Aorta (tissue), 5 donors: Measurements from ENCODE around the gene PCDHGB6. TPM values are rescaled to one million over a fixed set of nuclear protein-coding genes. Genes with fewer than 3 reads are reported as not detected.

ENCODE experiments used
- ATAC-seq: fragments of 200-7000 bp; cut with Tn5 transposase; one replicate; pipeline ENCODE4 v1.9.1; 2022; ENCODE audit warnings: moderate library complexity; ENCODE audit not compliant: low FRiP score
- DNase-seq, 2 donors: peaks; one replicate each; pipeline ENCODE4 v3.0.0-alpha.2; 2020
- H3K27ac ChIP-seq, 2 donors: one replicate each; pipeline ENCODE4 v1.5.1; 2013; ENCODE audit warnings: low read length in 2 of 2, mild to moderate bottlenecking in 2 of 2, moderate library complexity in 2 of 2, control low read depth in 1 of 2, inconsistent platforms in 1 of 2, low read depth in 1 of 2
- H3K27me3 ChIP-seq, 2 donors: one replicate each; pipeline ENCODE4 v1.6.1; 2013; ENCODE audit warnings: control low read depth in 1 of 2, low read length in 1 of 2, mild to moderate bottlenecking in 1 of 2, moderate library complexity in 1 of 2; ENCODE audit not compliant: insufficient read depth in 2 of 2, control insufficient read depth in 1 of 2
- H3K36me3 ChIP-seq, 2 donors: one replicate each; pipeline ENCODE4 v1.6.1; 2013; ENCODE audit warnings: control low read depth in 1 of 2, low read length in 1 of 2, mild to moderate bottlenecking in 1 of 2; ENCODE audit not compliant: insufficient read depth in 2 of 2, control insufficient read depth in 1 of 2
- H3K4me1 ChIP-seq, 2 donors: one replicate each; pipeline ENCODE4 v1.6.1; 2013; ENCODE audit warnings: low read length in 2 of 2, control low read depth in 1 of 2, mild to moderate bottlenecking in 1 of 2, moderate library complexity in 1 of 2; ENCODE audit not compliant: insufficient read depth in 2 of 2, control insufficient read depth in 1 of 2
- H3K4me3 ChIP-seq, 2 donors: one replicate each; pipeline ENCODE4 v1.5.1; 2013; ENCODE audit warnings: low read length in 2 of 2, control low read depth in 1 of 2, mild to moderate bottlenecking in 1 of 2
- H3K9me3 ChIP-seq: one replicate; pipeline ENCODE4 v1.6.1; 2013; ENCODE audit warnings: mild to moderate bottlenecking, low read length; ENCODE audit not compliant: control insufficient read depth
- WGBS, 2 donors: extraction: QIAGEN DNeasy Blood & Tissue Kit; methylation state at CpG; one replicate each; pipeline ENCODE4 v1.1.7; 2013; 5-methylcytosine and 5-hydroxymethylcytosine counted together
- intact Hi-C, 2 donors: fragments of 100-400 bp; cut with DNase I; formaldehyde crosslinking; loops; one replicate each; pipeline versions ENCODE4 v1.14.2 to v1.15.0; 2022
- polyA plus RNA-seq, 2 donors: library from polyadenylated mRNA; stranded (reverse); fragments of 200-250 nt; gene quantifications; one replicate each; pipeline ENCODE4 v1.2.3, GENCODE V29; 2013
- total RNA-seq, 2 donors: library from RNA; stranded (reverse); fragmentation: NEBNext Ultra II Directional; extraction: Animal tissue kit (Norgen Biotek cat#: 25700); gene quantifications; one replicate each; pipeline ENCODE4 v1.2.1, GENCODE V29; 2021
- donor health status: healthy with polysubstance abuse.
- donor health status: Bipolar disorder and iron deficiency.
- donor health status: DM: no; HTN: no; CAD: no.
- donor health status: DM: no; HTN: no; CAD: no.
- donor health status: DM: yes; HTN: yes; CAD: no.

PCDHGB6 gene
- total and polyA plus RNA-seq, 4 donors = 0.38 to 14.6 (median 5.9) TPM

GRCh38 chr5:141440341-141440740 is 32.5 kb downstream of the PCDHGB6 start:
- no peaks in the 10 kb centered on the region for H3K36me3 ChIP-seq
- no peaks in the 10 kb centered on the region for H3K4me1 ChIP-seq
- H3K4me3 ChIP-seq = no peak overlapping the region
- ATAC-seq (no peak), DNase-seq (no peak)
- peaks cover 18% of the 10 kb centered on the region for H3K9me3 ChIP-seq
- H3K27me3 ChIP-seq = no peaks in the 10 kb centered on the region
- WGBS, 2 donors = 95 to 96% methylated on average over 9 of the region's 9 CpGs
- intact Hi-C loops = no loop called here
- no peak overlapping the region for H3K27ac ChIP-seq

DNA sequence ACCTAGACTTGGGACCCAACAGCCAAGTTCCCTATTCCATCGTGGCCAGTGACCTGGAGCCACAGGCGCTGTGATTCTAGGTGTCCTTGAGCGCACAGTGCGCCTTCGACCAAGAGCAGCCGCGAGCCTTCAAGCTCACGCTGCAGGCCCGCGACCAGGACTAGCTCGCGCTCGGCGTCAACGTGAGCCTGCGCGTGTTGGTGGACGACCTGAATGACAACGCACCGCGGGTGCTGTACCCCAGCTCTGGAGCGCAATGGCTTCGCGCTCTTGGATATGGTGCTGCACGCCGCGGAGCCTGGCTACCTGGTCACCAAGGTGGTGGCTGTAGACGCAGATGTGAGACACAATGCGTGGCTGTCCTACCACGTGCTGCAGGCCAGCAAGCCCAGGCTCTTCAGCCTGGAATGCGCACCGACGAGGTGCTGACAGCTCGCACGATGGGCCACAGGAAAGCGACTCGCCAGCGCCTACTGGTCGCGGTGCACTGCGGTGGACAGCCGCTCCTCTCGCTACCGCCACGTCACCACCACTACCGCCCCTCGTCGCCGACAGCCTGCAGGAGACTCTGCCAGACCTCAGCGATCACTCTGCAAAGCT is 33.9 kb downstream of the PCDHGB6 start:
- intact Hi-C loops = no loop called here
- Histone ChIP-seq H3K36me3 (no peaks in the 10 kb centered on the region), H3K9me3 (peaks cover 18% of the 10 kb centered on the region), H3K4me3 (no peak overlapping the region), H3K27me3 (no peaks in the 10 kb centered on the region), H3K4me1 (no peaks in the 10 kb centered on the region), H3K27ac (no peak overlapping the region)
- no peak for DNase-seq
- no peak for ATAC-seq
- 41 to 46% methylated on average over 50 of the region's 50 CpGs for WGBS, 2 donors

Other genes with a start within 250 kb of the PCDHGB6 start
Only the 30 nearest of the 37 such genes appear.
- 1 to 10 TPM; 3.6 to 7.7 TPM for gene PCDHB10, start 215.7 kb upstream of the PCDHGB6 start, total RNA-seq
- 1 to 10 TPM in 1 of 2 donors, under 1 TPM in 1; 0.25 to 4.5 TPM for gene PCDHB10, start 215.7 kb upstream of the PCDHGB6 start, polyA plus RNA-seq
- 10 to 100 TPM in 1 of 2 donors, 1 to 10 TPM in 1; 8.1 to 15.3 TPM for gene PCDHB11, start 208.4 kb upstream of the PCDHGB6 start, total RNA-seq
- gene PCDHB11, start 208.4 kb upstream of the PCDHGB6 start, polyA plus RNA-seq = 1 to 10 TPM; 2.9 to 4.7 TPM
- 1 to 10 TPM; 5.7 to 6.7 TPM for gene PCDHB12, start 199.3 kb upstream of the PCDHGB6 start, total RNA-seq
- gene PCDHB12, start 199.3 kb upstream of the PCDHGB6 start, polyA plus RNA-seq = 1 to 10 TPM in 1 of 2 donors, under 1 TPM in 1; 0.75 to 2.9 TPM
- gene PCDHB13, start 194.1 kb upstream of the PCDHGB6 start, total RNA-seq = 1 to 10 TPM; 4.2 to 6.7 TPM
- 1 to 10 TPM in 1 of 2 donors, under 1 TPM in 1; 0.75 to 1.3 TPM for gene PCDHB13, start 194.1 kb upstream of the PCDHGB6 start, polyA plus RNA-seq
- gene PCDHB14, start 184.7 kb upstream of the PCDHGB6 start, total RNA-seq = 10 to 100 TPM in 1 of 2 donors, 1 to 10 TPM in 1; 7.5 to 10.1 TPM
- 1 to 10 TPM; 1.0 to 5.0 TPM for gene PCDHB14, start 184.7 kb upstream of the PCDHGB6 start, polyA plus RNA-seq
- 10 to 100 TPM in 1 of 2 donors, 1 to 10 TPM in 1; 8.7 to 10.9 TPM for gene PCDHB15, start 162.6 kb upstream of the PCDHGB6 start, total RNA-seq
- gene PCDHB15, start 162.6 kb upstream of the PCDHGB6 start, polyA plus RNA-seq = 10 to 100 TPM in 1 of 2 donors, 1 to 10 TPM in 1; 4.4 to 12.1 TPM
- gene SLC25A2, start 104.0 kb upstream of the PCDHGB6 start, total RNA-seq = 1 to 10 TPM in 1 of 2 donors, under 1 TPM in 1; 0.69 to 1.1 TPM
- gene SLC25A2, start 104.0 kb upstream of the PCDHGB6 start, polyA plus RNA-seq = not detected
- 10 to 100 TPM; 59.8 to 79.1 TPM for gene TAF7, start 87.2 kb upstream of the PCDHGB6 start, total RNA-seq
- gene TAF7, start 87.2 kb upstream of the PCDHGB6 start, polyA plus RNA-seq = 10 to 100 TPM; 53.5 to 65.3 TPM
- 1 to 10 TPM in 1 of 2 donors, under 1 TPM in 1; 0.91 to 1.6 TPM for gene PCDHGA1, start 77.5 kb upstream of the PCDHGB6 start, total RNA-seq
- 1 to 10 TPM in 1 of 2 donors, not detected in 1; 1.0 TPM for gene PCDHGA1, start 77.5 kb upstream of the PCDHGB6 start, polyA plus RNA-seq
- gene PCDHGA2, start 69.3 kb upstream of the PCDHGB6 start, total RNA-seq = 10 to 100 TPM in 1 of 2 donors, 1 to 10 TPM in 1; 6.2 to 10.6 TPM
- 1 to 10 TPM in 1 of 2 donors, under 1 TPM in 1; 0.75 to 4.2 TPM for gene PCDHGA2, start 69.3 kb upstream of the PCDHGB6 start, polyA plus RNA-seq
- 1 to 10 TPM; 4.1 to 7.4 TPM for gene PCDHGA3, start 64.2 kb upstream of the PCDHGB6 start, total RNA-seq
- 1 to 10 TPM in 1 of 2 donors, under 1 TPM in 1; 0.50 to 2.4 TPM for gene PCDHGA3, start 64.2 kb upstream of the PCDHGB6 start, polyA plus RNA-seq
- 1 to 10 TPM; 3.5 to 6.5 TPM for gene PCDHGB1, start 57.9 kb upstream of the PCDHGB6 start, total RNA-seq
- under 1 TPM; 0.75 to 0.92 TPM for gene PCDHGB1, start 57.9 kb upstream of the PCDHGB6 start, polyA plus RNA-seq
- gene PCDHGA4, start 53.0 kb upstream of the PCDHGB6 start, total RNA-seq = 10 to 100 TPM in 1 of 2 donors, 1 to 10 TPM in 1; 7.1 to 10.2 TPM
- 1 to 10 TPM; 1.3 to 2.0 TPM for gene PCDHGA4, start 53.0 kb upstream of the PCDHGB6 start, polyA plus RNA-seq
- 10 to 100 TPM in 1 of 2 donors, 1 to 10 TPM in 1; 6.5 to 11.7 TPM for gene PCDHGB2, start 48.0 kb upstream of the PCDHGB6 start, total RNA-seq
- 1 to 10 TPM in 1 of 2 donors, under 1 TPM in 1; 0.38 to 1.1 TPM for gene PCDHGB2, start 48.0 kb upstream of the PCDHGB6 start, polyA plus RNA-seq
- 10 to 100 TPM in 1 of 2 donors, 1 to 10 TPM in 1; 7.5 to 11.5 TPM for gene PCDHGA5, start 43.9 kb upstream of the PCDHGB6 start, total RNA-seq
- 1 to 10 TPM in 1 of 2 donors, under 1 TPM in 1; 0.25 to 1.4 TPM for gene PCDHGA5, start 43.9 kb upstream of the PCDHGB6 start, polyA plus RNA-seq
- gene PCDHGB3, start 37.8 kb upstream of the PCDHGB6 start, total RNA-seq = 1 to 10 TPM; 7.4 to 9.7 TPM
- gene PCDHGB3, start 37.8 kb upstream of the PCDHGB6 start, polyA plus RNA-seq = under 1 TPM in 1 of 2 donors, not detected in 1; 0.82 TPM
- gene PCDHGA6, start 34.1 kb upstream of the PCDHGB6 start, total RNA-seq = 10 to 100 TPM in 1 of 2 donors, 1 to 10 TPM in 1; 8.8 to 12.0 TPM
- 1 to 10 TPM in 1 of 2 donors, under 1 TPM in 1; 0.38 to 4.0 TPM for gene PCDHGA6, start 34.1 kb upstream of the PCDHGB6 start, polyA plus RNA-seq
- 1 to 10 TPM; 6.4 to 8.0 TPM for gene PCDHGA7, start 25.3 kb upstream of the PCDHGB6 start, total RNA-seq
- gene PCDHGA7, start 25.3 kb upstream of the PCDHGB6 start, polyA plus RNA-seq = 1 to 10 TPM in 1 of 2 donors, not detected in 1; 2.1 TPM
- gene PCDHGB4, start 20.3 kb upstream of the PCDHGB6 start, total RNA-seq = 10 to 100 TPM in 1 of 2 donors, 1 to 10 TPM in 1; 7.3 to 10.1 TPM
- 1 to 10 TPM in 1 of 2 donors, under 1 TPM in 1; 0.50 to 2.7 TPM for gene PCDHGB4, start 20.3 kb upstream of the PCDHGB6 start, polyA plus RNA-seq
- gene PCDHGA8, start 15.4 kb upstream of the PCDHGB6 start, total RNA-seq = 1 to 10 TPM; 3.0 to 6.8 TPM
- under 1 TPM; 0.13 to 0.54 TPM for gene PCDHGA8, start 15.4 kb upstream of the PCDHGB6 start, polyA plus RNA-seq
- 10 to 100 TPM; 11.7 to 18.2 TPM for gene PCDHGB5, start 10.1 kb upstream of the PCDHGB6 start, total RNA-seq
- gene PCDHGB5, start 10.1 kb upstream of the PCDHGB6 start, polyA plus RNA-seq = 1 to 10 TPM; 2.0 to 5.0 TPM
- 10 to 100 TPM in 1 of 2 donors, 1 to 10 TPM in 1; 8.2 to 13.2 TPM for gene PCDHGA9, start 5.2 kb upstream of the PCDHGB6 start, total RNA-seq
- 1 to 10 TPM in 1 of 2 donors, under 1 TPM in 1; 0.75 to 1.4 TPM for gene PCDHGA9, start 5.2 kb upstream of the PCDHGB6 start, polyA plus RNA-seq
- gene PCDHGA10, start 5.0 kb downstream of the PCDHGB6 start, total RNA-seq = 10 to 100 TPM in 1 of 2 donors, 1 to 10 TPM in 1; 6.1 to 11.4 TPM
- 1 to 10 TPM in 1 of 2 donors, under 1 TPM in 1; 0.61 to 1.1 TPM for gene PCDHGA10, start 5.0 kb downstream of the PCDHGB6 start, polyA plus RNA-seq
- 10 to 100 TPM; 12.7 to 24.7 TPM for gene PCDHGB7, start 9.7 kb downstream of the PCDHGB6 start, total RNA-seq
- 1 to 10 TPM; 2.1 to 3.8 TPM for gene PCDHGB7, start 9.7 kb downstream of the PCDHGB6 start, polyA plus RNA-seq
- 1 to 10 TPM; 7.1 to 9.2 TPM for gene PCDHGA11, start 13.0 kb downstream of the PCDHGB6 start, total RNA-seq
- under 1 TPM; 0.50 to 0.72 TPM for gene PCDHGA11, start 13.0 kb downstream of the PCDHGB6 start, polyA plus RNA-seq
- gene PCDHGA12, start 22.5 kb downstream of the PCDHGB6 start, total RNA-seq = 10 to 100 TPM in 1 of 2 donors, 1 to 10 TPM in 1; 7.9 to 18.8 TPM
- gene PCDHGA12, start 22.5 kb downstream of the PCDHGB6 start, polyA plus RNA-seq = 1 to 10 TPM in 1 of 2 donors, under 1 TPM in 1; 0.75 to 2.5 TPM
- 100 to 1,000 TPM in 1 of 2 donors, 10 to 100 TPM in 1; 67.3 to 116 TPM for gene PCDHGC3, start 67.9 kb downstream of the PCDHGB6 start, total RNA-seq
- gene PCDHGC3, start 67.9 kb downstream of the PCDHGB6 start, polyA plus RNA-seq = 10 to 100 TPM; 23.9 to 99.0 TPM
- gene PCDHGC4, start 77.0 kb downstream of the PCDHGB6 start, total RNA-seq = 1 to 10 TPM; 2.8 to 6.1 TPM
- gene PCDHGC4, start 77.0 kb downstream of the PCDHGB6 start, polyA plus RNA-seq = under 1 TPM; 0.05 to 0.38 TPM
- gene PCDHGC5, start 81.1 kb downstream of the PCDHGB6 start, total RNA-seq = 1 to 10 TPM; 2.8 to 6.3 TPM
- gene PCDHGC5, start 81.1 kb downstream of the PCDHGB6 start, polyA plus RNA-seq = under 1 TPM; 0.25 to 0.84 TPM
- gene DIAPH1, start 211.0 kb downstream of the PCDHGB6 start, total RNA-seq = 100 to 1,000 TPM in 1 of 2 donors, 10 to 100 TPM in 1; 93.4 to 125 TPM
- 10 to 100 TPM; 30.8 to 44.1 TPM for gene DIAPH1, start 211.0 kb downstream of the PCDHGB6 start, polyA plus RNA-seq